HG02759 (cell line): ENCODE results near the gene PI4KA.

Experiments
- ATAC-seq: cut with Tn5 transposase; IDR thresholded peaks from one replicate; pipeline ENCODE4 v1.9.1; 2021; ENCODE audit warnings: mild to moderate bottlenecking, moderate library complexity; ENCODE audit not compliant: unreplicated experiment

PI4KA gene

DNA sequence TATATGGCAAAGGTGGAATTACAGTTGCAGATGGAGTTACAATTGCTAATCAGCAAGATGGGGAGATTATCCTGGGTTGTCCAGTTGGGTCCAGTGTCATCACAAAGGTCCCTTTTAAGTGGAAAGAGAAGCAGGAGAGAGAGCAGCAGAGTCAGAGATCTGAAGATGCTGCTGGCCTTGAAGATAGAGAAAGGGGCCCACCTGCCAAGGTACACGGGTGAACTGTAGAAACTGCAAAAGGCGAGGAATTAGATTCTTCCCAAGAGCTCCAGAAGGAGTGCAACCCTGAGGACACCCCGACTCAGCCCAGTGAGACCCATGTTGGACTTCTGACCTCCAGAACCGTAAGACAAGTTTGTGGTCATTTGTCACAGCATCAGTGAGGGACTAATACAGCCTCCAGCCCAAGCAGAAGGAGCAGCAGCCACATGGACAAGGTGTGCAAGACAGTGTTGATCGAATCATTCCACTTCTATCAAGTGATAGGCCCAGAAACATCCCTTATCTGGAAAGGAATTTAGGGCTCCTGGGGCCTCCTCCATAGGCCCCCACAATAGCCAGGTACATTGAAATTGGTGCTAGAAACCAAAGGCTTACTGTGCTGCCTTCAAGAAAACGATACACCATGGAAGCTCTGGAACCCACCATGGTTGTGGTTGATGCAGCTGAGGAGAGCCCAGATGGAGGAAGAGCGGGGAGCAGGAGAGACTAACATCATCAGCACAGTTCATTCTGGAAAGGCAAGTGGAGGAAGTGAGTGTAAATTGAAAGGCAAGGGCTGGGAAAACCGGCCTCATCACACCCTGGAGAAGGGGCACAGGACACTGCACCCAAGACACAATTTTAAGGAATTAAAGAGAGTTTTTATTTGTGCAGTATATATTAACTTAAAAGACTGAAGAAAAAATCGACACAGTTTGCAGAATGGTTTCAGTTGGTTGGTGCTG is 23.5 kb upstream of the PI4KA start:
- ATAC-seq: no peak

DNA sequence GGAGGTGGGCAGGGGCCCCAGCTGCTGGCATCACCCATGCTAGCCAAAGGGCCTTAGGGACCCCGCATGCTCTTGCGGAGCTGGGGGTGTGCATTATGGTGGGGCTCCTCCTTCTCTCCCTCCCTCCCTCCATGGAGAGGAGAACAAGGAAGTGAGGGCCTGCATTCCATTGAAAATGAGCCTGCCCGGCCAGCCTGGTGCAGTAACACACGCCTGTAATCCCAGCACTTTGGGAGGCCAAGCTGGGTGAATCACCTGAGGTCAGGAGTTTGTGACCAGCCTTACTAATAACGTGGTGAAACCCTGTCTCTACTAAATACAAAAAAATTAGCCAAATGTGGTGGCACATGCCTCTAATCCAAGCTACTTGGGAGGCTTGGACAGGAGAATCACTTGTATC is 22.6 kb upstream of the PI4KA start:
- ATAC-seq: no peak

DNA sequence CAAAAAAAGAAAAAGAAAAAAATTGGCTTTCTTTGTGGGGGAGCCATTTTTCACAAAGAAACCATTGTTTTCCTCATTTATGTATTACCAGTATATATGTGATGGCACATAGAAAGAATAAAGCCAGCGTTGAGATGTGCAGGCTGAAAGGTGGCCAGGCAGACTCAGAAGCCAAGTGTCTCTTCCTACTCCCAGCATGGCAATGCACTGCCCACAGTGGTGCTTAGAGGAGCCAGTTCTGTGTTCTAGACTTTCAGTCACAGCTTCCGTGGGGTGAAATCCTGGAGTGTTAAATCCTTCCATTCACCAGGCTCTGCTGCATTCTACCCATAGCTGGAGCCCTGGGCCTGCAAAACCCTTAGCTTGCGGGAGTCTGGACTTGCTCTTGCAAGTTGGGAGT is 19.1 kb upstream of the PI4KA start:
- ATAC-seq: no peak

DNA sequence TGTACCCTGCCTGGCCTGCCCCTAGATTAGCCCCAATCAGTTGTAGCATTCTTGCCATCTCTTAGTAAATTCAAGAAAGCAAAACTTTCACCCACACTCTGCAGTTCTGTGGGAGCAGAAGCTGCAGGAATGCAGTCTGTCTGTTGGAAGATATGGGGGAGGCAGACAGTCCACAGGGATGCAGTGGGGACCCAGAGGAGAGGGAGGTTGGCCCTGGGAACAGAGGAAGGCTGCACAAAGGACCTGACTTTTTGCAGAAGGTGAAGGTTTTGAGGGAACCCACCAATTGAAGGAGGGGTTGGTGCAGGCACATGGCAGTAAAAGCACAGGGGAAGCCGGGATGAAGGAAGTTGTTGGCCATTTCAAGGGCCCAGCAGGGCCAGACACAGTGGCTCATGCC is 16.7 kb upstream of the PI4KA start:
- ATAC-seq: no peak

DNA sequence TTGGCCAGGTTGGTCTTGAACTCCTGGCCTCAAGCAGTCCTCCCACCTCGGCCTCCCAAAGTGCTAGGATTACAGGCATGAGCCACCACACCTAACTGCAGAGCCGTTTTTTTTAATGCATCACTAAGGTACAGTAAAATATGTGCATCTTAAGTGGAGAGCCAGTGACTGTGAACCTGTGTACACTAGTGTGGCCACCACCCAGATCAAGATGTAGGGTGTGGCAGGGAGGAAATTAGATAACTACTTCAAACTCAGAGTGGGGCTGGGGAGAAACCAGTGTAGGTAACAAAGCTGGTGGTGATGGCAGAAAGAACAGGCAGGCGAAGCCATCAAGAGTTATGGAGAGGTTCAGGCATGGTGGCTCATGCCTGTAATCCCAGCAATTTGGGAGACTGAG is 14.6 kb upstream of the PI4KA start:
- no peak for ATAC-seq

DNA sequence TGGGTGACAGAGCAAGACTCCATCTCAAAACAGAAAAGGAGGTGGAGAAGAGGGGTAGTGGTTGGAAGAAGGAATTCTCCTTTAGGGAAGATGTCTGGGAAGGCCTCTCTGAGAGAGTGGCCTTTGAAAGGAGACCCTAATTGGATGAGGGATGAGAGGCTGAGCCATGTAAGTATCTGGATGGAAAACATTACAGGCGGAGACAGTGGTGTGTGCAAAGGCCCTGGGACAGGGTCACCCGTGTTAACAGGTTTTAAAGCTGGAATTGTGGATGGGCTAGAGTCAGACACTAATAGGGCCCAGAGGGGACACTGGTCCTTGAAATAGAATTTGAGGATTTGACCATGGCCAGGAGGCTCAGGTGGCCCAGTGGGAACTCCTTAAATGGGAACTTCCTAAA is 10.6 kb upstream of the PI4KA start:
- ATAC-seq: no peak

DNA sequence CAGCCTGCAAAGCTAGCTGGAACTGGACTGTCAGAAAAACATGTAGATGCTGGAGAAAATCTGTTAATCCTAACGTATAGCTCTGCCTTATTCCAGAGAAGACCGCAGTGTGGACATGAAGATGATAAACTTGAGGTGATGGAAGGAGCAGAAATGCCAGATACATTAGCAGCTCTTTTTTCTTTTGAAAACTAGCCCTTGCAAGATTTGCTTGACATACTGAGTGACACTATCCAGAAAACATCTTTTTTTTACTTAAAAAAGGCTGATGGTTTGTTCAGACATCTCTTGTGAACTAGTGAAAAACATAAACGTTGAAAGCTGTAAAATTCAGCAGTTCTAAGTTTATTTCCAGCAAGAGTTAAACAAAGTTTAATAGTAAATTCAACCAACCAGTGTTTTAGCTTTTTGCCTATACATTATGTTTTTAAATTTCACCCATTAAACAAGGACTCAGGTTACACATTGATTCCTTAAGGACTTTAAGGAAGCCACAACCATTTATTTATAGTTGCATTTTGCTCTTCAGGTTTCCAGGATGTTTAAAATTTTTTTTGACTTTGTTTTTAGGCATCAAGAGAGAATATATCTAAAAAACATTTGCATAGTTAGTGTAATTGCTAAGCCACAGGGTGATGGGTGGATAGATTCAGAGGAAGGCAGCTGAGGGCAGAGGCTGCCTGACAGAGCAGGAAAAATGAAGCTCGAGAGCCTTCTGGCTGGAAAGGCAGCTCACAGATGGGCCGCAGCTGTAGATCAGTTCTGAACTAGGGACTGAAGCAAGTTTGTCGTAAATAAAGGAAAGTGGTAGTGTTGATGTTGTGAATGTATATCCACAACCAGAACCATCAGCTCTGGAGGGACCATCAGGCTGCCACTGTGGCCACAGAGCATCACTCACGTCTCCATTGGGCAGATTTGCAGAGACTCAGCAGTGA is 9.7 kb upstream of the PI4KA start:
- no peak for ATAC-seq

DNA sequence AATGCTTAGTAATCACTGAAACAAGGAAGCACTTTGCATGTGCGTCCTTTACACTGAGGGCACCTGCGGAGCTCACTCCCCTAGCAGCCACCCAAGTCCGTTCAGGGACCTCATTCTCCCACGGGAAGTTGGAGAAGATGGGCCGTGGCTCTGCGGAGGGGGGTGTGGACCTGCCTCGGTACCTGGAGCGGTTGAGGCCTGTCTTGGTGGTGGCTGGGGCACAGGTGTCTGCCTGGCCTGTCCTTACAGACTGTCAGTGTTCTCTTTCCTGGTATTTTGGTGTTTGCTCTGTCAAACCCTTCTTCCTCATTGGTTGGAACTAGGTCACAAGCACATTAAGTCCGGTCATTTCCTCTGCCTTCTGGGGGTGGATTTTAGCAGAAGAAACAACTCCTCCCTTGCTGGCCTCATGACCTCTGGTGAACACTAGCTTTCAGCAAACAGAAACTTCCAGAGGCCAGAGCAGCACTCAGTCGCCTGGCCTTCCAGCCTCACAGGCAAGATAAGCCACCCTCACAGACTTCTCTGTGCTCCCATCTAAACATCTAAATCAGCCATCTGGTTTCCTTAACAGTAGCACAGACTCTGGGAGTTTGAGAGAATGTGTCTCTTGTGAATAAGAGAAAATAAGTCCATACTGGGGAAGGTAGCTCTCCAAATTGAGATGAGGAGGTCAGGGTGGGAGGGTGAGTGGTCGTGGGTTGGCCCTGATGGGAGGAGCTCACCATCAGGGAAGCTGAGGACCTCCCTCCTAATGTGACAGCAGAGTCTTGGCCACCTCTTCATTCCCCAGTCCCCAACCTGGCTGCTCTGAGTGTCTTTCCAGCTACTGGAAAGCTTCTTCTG is 8.8 kb upstream of the PI4KA start:
- no peak for ATAC-seq

DNA sequence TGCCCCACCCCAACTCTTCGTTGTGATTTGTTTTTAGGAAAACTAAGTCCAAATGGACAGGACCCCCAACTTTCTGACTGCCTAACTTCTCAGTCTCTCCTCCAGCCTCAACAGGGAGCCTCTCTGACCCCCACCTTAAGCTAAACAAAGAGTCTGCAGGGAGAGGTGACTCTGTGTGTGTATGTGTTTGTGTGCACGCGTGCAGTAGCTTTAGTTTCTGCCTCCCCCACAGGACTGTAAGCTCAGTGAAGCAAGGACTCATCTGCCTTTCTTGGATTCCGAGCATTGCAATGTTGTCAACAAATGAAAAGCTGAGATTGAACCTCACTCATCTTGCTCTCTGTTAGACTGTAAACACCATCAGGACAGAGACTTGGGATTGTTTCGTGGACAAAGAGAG is 8.1 kb upstream of the PI4KA start:
- no peak for ATAC-seq

DNA sequence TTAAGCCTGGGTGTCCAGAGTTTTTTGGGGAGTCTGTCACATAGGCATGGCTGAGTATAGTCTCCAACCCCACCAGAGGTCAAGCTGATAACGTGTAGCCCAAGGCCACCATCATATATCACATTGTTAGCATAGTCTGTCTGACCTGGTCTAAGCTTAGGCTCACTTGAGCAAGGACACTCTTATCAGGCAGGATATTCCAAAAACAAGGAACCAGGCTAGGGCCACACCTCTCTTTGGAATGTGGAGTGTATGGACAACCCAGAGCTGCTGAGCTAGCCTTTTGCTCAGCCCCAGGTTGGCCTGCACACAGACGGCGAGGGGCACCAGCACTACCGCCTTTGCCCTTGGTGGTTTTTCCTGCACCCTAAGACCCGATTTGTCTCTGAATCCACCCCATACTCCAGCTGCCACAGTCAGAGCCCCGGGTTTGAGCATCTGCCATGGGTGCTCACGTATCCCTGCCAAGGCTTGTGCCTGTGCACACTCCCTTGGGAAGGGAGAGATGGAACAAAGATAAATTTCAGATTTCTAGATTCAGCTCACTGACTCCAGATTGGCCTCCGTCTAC is 7.3 kb upstream of the PI4KA start:
- ATAC-seq: no peak

DNA sequence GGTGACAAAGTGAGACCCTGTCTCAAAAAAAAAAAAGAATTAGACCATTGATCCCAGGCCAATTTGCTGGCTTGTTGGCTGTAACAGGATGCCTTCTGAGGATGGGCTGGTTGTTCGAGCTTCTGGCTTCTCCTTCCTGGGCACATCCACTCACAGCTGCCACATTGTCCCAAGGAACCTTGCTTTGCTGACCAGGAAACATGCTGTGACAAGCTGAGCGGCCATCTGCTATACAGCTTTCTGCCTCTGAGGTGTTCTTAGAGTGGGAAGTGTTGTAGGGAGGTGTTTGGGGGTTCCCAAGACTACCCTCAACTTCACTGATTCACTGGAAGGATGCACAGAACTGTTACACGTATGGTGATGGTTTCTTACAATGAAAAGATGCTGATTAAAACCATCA is 6.7 kb upstream of the PI4KA start:
- ATAC-seq: no peak

DNA sequence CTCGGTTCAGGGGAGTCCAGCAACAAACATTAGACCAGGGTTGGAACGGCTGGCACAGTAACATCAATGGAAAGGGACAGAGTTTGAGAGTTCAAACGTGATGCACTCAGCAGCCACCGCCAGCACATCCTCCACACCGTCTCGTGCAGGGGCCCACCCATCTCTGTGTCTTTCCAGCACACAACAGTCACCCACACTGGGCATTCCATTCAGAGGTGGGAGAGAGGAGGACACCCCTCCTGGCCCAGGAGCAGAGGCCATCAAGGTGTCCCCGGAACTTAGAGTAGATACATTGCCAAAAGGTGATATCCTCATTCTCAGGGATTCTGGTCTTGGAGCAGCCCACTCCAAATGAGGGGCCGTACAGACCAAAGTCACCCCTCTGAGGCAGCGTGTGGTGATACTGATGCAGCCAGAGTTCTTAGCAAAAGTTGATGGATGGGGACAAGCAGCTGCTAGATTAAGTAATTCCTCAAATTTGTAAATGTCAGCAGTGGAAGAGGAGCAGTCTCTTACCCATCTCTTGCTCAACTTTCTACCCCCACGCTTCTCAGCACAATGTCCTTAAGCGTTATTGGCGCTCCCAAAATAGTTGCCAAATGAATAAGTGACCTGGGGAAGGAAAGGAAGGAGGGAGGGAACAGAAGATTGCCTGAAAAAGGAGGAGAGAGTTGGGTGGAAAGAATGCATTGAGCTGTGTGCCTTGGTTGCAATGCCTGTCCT is 5.7 kb upstream of the PI4KA start:
- ATAC-seq: no peak

DNA sequence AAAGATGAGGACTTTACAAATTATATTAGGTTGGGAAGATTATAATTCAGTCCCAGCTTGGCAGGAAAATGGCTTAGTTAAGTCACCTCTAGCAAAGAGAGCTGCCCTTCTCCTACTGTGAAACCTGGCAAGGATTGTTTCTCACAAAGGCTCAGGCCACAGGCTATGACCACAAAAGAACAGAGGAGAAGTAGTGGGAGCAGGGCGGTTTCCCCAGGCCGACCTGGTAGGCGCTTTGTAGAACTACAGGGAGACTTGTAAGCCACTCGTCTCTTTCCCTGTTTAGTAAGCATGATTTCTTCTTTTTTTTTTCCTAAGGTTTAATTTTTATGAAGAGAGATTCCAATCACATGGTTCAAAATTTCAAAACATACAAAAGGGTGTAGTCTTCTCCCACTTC is 4.8 kb upstream of the PI4KA start:
- ATAC-seq: no peak

DNA sequence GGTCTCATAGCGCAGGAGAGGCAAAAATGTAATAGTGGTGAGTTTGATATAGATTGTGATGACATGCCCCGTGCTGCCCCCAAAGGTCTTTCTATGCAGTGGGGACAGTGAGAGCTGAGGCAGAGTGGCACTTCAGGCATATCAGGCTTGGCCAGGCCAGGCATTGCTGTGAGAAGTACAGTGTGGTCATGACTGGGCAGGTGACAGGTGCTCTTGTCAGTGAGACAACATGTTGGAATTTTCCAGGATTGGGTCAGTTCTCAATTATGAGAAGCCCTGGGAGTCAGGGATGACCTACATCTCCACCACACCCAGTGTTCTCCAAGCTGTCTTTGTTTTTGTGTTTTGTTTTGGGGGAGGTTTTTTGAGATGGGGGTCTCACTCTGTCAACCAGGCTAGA is 3.9 kb upstream of the PI4KA start:
- ATAC-seq: no peak

DNA sequence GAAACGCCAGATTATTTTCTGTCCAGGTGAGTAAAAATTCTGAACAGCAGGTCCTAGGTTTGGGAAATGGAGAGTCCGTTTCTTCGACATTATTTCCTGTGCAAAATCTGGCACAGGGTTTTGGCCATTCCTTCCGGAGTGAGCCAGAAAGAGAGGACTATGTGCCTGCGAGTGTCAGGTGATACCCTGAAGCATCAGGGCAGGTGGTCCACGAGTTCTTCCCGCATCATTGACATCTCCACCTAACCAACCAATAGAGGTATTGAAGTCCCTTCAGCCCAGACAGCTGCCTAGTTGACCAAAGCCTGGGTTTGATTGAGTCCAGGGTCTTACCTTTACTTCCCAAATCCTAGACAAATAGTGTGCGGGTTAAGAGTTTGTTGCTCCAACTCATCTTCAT is 1.0 kb upstream of the PI4KA start:
- ATAC-seq: no peak

DNA sequence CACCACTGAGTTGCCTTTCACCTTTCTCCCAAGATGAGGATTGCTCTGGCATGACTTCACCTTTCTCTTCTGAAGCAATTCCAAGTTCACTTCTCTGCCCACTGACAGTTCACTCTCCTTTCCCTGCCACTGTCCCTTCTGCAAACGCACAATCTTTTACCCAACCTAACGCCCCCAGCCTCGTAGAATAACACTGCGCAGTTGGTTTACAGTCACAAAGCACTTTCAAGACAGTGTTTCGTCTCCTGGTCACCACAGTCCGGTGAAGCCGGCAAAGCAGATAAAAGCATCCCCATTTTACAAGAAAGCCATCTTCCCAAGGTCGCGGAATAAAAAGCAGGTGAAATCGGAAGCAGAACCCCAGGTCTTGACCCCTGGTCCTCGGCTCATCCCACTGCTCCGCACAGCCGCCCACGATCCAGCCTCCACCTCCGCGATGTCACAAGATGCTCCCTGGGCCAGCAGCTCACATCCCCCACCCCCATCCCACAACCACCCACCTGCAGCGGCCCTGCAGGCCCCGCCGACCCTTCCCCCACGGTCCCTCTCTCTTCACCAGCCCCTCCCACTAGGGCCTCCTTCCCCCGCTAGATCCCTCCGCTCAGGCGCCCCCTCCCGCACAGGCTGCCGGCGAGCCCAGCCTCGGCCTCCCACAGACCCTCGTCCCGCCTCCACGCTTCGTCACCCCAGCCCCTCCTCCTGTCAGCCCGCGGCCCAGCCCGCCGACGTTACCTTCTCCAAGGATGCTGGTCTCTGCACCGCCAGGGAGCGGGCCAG is 585 bp downstream of the PI4KA start:
- peak; percentile 47 for ATAC-seq

DNA sequence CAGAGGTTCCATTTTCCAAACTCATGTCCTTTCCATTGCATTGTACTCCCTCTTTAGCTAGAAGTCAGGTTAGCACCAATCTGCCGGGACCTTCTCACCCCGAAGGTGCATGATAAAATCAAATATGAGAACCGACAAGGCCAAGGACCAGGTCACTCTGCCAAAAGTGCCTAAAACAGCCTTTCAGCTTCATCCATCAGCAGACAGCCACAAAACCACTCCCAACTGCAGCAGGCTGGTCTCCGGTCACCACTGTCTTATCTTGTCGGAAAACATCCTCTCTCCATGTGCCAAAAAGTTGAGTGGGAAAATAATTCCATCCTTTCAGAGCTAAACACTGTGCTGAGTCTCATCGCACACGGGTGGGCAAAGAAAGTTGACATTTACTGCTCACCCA is 1.4 kb downstream of the PI4KA start:
- ATAC-seq: no peak

DNA sequence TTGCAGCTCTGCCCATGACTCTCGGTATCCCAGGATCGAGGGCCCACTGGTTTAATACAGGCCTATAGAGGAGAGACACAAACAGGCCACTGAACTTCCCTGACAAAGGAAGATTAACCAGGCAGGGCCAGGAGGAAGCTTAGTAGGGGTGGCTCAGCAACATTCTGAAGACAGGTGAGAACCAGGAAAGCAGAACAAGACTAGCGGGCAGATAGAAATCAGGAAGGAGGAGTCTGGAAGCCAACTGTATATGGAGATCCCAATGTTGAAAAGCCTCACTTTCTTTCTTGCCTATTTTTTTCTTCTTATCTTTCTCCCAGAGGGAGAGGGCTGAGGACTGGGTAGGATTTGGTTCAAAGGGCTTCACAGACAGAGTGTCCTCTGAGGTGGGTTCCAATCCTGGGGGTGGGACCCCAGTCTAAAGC is 5.4 kb downstream of the PI4KA start:
- no peak for ATAC-seq

DNA sequence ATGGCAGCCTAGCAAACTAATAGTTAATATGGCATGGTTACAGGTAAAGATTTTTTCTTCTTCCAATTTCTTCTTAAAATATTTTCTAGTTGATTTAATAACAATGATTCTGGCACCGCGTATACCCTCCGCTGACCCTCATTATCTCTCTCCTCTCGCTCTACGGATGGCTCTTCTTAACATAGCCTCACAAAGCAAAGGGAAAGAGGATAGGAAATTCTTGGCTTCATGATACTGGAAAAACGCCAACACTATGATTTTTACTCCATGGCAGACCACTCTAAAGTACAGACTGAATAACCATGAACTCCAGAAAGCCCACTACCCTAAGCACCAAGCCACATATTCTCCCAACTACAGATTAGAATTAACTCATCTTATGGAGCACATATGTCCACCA is 6.1 kb downstream of the PI4KA start:
- ATAC-seq: no peak
